Measurements from ENCODE around the gene PKDREJ.
"Not testable (repeated sequence)": the region's sequence is repeated elsewhere in the genome, so short reads cannot be mapped to it uniquely, and the experiment has no call there.

Gene PKDREJ, protein sequence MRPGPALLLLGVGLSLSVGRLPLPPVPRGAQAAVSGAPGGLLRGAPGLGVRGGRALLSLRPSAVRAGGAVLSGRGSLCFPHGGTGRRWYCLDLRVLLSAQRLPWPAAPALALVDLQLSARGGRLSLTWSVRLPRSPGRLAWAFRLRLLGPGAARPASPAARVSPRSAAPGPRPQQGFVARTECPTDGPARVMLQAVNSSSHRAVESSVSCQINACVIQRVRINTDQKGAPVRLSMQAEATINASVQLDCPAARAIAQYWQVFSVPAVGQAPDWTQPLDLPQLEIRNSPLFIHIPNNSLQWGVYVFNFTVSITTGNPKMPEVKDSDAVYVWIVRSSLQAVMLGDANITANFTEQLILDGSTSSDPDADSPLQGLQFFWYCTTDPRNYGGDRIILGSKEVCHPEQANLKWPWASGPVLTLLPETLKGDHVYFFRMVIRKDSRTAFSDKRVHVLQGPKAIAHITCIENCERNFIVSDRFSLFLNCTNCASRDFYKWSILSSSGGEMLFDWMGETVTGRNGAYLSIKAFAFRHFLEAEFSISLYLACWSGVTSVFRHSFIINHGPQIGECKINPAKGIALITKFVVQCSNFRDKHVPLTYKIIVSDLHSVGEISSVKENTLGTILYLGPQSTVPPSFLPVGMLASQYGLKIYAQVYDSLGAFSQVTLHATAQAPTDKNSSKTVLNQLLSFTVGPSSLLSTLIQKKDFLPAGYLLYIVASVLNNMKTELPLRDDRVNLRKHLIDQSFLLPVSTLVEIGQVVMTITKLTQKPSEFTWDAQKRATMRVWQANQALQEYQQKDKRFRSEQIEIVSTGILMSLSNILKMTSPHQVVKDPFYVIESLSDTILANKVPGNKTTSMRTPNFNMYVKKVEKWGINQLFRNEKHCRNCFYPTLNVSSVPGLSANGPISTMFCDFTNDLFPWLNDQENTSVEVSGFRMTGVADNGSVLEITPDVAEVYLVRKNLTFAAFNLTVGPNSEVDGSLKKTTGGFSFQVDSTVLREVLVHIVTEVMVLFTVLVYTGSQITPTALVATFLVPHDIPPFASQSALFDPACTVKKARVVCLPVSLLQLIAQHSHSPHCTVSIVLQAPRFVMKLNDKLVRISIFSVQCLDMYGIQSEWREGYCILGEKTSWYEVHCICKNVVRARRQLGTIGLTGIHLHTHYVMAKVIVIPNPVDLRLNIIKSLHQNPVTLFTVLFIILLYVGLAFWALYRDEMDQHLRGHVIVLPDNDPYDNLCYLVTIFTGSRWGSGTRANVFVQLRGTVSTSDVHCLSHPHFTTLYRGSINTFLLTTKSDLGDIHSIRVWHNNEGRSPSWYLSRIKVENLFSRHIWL (N-terminal part only)

DNA sequence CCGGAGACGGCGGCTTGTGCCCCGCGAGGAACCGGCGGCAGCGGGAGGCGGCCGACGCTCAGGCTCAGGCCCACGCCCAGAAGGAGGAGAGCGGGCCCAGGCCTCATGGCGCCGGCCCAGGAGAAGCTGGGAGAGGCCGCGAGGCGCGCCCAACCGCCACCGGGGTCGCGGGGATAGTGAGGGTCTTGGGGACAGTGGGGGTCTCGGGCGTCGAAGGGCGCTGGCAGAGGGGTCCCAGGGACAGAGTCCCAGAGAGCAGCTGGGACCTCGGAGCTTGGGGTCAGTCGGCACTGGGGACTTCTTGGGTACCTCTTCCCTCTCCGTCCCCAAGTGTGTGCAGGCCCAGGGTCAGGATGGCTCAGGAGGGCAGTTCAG lies at the start of gene PKDREJ:
Gene PKDREJ (minus strand): TSS at position 128 of the 375 bp plus-strand sequence. CDS start 21 bp downstream, at position 107.
- DNase-seq: no peak

GRCh38 chr22:46312848-46313247 lies 49.7 kb upstream of the PKDREJ start:
- not testable (repeated sequence) for DNase-seq

GRCh38 chr22:46312056-46312455 lies 48.9 kb upstream of the PKDREJ start:
- no peak for DNase-seq

DNA sequence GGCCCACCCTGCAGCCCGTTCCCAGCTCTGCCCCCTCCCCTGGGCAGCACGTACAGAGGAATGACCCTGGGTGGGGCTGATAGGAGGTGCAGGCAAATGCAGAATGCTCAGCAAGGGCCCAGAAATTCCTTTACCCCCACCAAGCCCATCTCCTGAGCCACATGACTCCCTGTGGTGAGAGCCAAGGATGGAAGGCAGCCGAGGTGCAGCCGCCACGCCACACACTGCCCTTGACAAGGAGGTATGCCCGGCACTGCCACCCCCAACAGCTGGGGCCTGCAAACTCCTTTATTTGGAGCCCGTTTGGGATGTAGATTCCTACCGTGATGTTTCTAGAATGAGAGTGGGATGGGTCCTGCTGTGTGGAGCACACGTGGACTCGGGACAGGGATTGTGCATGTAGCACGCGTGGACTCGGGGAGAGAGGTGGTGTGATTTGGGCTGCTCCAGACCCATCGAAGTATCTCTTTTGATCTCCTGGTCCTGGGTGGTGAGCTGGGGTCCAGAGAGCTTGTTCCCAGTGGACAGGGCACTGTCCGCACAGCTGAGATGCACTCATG lies 46.5 kb upstream of the PKDREJ start:
- no peak for DNase-seq

- no peak for DNase-seq
These were observed 45.3 kb upstream of the PKDREJ start for GRCh38 chr22:46308283-46308988.

GRCh38 chr22:46303347-46303965 lies 40.3 kb upstream of the PKDREJ start:
- no peak for DNase-seq

DNA sequence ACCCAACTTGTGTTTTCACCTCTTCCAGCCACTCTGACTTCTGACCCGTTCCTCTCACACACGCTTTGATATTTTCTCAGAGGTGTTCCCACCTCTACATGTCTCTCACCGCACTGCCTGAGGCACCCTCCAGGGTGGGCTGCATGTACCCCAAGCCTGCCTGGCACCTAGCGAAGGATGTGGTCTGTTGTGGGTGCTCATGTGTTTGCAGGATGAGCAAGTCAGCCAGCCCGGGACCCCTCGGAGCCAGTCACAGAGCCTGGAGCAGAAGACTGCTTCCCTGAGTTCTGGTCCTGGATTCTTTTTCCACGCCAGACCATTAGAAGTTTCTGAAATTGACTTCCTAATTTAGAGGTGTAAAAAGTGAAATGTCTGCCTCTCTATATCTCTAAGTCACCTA lies 37.3 kb upstream of the PKDREJ start:
- no peak for DNase-seq

DNA sequence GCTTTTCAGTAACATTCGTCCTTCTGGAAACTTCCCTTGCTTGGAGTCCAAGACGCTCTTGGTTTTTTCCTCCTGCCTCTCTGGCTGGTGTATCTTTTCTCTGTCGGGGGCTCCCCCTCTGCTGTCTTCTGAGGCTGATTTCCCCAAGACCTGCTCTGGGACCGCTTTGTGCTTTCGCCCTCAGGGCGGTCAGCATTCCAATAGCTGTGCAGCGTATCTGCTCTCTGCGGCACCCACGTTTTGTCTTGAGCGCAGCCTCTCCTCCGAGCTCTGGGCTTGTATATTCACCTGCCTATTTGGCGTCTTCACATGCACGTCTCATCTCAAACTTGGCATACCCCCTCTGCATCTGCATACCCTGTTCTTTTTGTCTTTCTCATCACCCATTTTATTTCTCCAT lies 36.0 kb upstream of the PKDREJ start:
- DNase-seq: no peak

DNA sequence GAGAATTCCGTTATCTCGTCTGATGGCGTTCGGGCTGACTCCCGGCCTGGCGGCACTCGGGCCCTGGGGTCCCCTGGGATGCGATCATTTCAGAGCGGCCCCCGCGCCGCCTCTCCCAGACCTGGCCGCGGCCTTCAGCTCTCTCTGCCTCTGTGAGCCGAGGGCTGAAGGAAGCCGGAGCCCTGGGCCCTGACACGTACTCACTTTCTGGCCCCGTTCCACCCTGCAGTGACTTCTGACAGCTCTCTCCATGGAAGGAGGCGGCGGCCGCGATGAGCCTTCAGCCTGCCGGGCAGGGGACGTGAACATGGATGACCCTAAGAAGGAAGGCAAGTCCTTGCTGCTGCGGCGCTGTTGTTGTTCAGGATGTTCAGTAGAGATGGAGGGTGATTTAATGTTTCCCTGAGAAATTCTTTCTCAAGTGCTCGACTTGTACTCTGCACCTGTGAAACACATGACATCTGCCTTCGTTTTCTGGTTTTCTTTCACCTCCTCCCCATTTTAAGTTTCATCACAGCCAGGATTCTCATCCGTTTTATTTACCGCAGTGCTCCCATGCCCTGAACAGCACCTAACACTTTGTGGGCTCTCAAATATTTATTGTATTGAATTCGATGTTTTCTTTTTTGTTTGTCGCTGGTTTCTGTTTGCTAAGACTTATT lies 34.1 kb upstream of the PKDREJ start:
- DNase-seq: no peak

GRCh38 chr22:46296257-46297150 lies 33.4 kb upstream of the PKDREJ start, which contains the start of gene GTSE1:
GTSE1 (plus strand) TSS chr22:46296870; CDS start chr22:46297401, 531 bp downstream.
- peak; percentile 96 for DNase-seq

DNA sequence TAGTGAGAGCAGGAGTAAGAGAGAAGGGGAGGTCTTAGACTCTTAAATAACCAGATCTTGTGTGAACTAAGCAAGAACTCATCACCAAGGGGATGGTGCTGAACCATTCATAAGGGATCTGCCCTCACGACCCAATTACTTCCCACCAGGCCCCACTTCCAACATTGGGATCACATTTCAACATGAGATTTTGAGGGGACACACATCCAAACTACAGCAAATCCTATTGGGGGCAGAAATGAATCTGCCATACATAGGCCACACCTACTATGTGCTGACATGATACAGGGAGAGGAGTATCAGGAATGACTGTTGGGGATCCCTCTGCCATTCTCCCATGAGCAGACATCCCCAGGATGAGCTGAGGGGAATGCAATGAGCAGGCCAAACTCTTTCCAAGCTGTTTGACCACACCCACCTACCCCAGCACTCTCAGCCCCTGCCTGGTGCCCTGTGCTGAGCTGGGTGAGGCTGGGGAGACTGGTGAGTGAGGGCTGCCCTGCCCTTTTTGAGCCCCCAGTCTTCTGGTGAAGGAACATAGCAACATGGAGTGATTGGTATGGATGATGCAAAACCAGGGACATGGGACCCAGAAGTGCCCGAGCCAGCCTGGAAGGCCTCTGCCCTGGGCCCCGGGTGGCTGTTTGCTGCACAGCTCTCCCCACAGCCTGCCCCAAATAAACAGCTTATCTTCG lies 32.3 kb upstream of the PKDREJ start:
- no peak for DNase-seq

GRCh38 chr22:46294784-46295183 lies 31.6 kb upstream of the PKDREJ start:
- no peak for DNase-seq

DNA sequence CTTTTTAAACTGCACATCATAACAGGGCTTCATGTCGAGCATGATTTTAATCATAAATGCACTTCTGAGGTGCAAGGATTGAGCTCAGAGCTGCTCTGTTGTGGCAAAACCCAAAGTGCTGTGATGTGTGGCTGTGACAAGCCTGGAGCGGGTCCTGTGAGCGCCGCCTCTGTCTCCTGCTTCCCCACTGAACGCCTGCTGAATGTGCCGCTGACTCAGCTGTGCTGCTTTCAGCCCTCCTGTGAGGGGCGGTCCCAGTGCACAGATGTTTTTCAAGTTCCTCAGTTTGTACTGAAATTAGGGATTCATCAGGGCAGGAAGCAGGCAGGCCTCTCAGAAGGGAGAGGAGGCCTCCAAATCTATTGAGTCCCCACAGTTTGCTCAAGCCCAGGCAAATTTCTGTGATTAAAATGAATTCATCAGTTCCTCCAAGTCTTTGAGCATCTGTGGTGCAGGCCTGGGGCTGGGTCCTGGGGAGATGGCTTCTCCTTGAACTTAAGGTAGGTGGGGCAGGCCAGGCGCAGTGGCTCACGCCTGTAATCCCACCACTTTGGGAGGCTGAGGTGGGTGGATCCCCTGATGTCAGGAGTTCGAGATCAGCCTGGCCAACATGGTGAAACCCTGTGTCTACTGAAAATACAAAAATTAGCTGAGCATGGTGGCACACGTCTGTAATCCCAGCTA lies 30.6 kb upstream of the PKDREJ start:
- peak; percentile 28 for DNase-seq

GRCh38 chr22:46292732-46293131 lies 29.6 kb upstream of the PKDREJ start:
- no peak for DNase-seq

DNA sequence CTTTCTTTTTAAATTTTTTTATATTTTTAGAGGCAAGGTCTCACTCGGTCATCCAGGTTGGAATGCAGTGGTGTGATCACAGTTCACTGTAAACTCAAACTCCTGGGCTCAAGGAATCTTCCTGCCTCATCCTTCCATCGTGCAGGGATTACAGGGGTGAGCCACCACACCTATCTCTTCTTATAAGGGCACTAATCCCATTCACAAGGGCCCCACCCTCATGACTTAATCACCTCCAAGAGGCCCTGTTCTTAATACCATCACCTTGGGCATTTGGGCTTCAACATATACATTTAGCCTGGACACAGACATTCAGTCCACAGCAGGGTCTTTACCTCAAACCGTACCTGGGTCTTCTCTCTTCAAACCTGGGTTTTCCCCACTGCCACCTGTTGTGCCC lies 29.0 kb upstream of the PKDREJ start:
- no peak for DNase-seq

DNA sequence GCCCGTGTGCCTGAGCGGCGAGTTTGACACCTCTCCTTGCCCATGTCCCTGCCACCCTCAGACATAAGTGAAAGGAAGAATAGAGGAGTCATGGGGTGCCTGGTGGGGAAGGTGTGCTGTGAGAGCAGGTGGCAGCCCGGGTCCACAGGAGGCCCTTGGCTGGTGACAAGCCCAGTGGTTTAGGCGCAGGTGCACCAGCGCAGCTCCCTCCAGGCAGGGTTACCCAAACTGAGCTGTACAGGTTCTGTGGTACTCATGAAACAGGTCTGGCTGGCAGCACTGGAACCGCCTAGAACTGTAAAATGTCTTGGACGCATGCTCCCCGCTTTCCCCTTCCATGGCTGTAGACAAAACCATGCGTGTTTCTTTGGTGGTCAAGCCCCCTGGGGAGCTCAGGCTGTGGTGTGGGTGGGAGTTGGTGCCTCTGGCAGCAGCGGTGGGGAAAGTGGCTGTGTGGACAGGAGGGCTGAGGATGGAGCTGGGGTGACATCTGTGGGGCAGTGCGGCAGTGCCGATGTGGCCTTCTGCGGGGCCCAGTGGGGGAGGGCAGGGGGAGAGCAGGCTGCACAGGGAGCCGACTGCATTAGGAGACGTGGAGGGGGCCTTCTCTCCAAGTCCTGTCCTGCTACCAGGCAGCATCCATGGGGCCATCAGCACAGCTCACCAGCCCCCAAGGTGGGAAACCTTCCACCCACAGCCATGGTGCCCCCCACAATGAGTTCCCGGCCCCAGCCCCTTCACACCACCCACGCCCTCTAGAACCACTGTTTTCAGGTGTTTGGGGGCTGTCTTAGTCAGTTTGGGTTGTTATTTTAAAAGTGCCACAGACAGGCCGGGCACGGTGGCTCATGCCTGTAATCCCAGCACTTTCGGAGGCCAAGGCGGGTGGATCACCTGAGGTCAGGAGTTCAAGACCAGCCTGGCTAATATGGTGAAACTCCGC lies 28.0 kb upstream of the PKDREJ start:
- no peak for DNase-seq

DNA sequence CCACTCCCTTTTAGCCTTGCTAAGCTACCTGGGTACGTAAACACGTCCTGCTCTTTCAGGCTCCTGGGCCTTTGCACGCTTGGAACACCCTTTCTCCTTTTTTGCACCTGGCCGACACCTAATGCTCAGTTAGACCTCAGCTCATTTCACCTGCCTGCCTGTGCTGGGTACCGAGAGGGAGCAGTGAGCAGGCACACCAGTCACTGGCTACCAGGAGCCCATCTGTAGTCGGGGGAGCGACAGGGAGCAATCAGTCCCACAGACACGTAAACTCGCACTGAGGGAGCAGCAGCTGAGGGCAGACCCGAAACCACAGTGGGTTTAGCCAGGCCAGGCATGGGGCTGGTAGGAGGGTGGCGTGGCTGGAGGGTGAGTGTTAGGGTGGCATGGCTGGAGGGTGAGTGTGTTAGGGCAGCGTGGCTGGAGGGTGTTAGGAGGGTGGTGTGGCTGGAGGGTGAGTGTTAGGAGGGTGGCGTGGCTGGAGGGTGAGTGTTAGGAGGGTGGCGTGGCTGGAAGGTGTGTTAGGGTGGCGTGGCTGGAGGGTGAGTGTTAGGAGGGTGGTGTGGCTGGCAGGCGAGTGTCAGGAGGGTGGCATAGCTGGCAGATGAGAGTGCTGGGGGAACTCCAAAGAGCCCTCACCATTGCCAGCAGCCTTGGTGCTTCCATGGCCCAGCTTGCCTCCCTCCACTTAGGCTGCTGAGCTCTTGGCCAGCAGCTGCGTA lies 27.1 kb upstream of the PKDREJ start:
- no peak for DNase-seq

Data from activated CD8-positive, alpha-beta memory T cell treated with anti-CD3 and anti-CD28 coated beads, Interleukin-2, amount 50 U/mL, for 4 hours (primary cell).